GM10266 (cell line): Measurements from ENCODE around the gene AKAP6.

Experiments
- DNase-seq: peaks from one replicate; pipeline ENCODE4 v3.0.0; 2012; ENCODE audit errors: extremely low spot score
- TF ChIP-seq, protein P1 (sequence below): IDR thresholded peaks from 2 replicates; pipeline ENCODE4 v1.5.1; 2012; ENCODE audit warnings: mild to moderate bottlenecking, low read depth; ENCODE audit not compliant: control insufficient read depth, insufficient read depth; ENCODE audit errors: missing control alignments

AKAP6 gene

DNA sequence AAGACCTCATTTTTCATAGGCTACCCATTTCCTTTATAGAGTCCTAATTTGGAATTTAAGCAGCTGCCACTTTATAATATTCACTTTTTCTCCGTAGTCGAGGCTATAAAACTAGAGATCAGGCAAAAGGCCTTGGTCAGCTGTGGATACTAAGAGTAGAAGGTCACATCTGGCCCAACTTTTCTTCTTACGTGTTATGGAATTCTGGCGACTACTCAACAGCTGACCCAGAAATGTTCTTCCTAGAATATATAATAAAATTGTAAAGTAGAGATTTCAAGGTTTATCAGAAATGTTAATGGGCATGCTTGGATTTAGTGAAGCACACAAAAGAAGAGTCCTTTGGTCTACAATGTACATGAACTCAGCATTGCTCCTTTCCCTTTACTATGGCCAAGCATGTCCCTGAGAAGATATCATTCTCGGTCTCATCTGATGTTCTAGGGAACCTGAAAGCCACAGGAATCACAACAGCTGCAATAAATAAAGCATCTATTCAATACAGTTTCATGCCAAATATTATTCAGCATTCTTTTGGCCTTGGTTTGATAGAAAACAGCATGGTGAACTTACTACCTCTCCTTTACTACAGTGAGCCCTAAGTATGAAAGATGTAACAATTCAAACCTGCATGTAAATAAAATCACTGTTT is 348.2 kb downstream of the AKAP6 start:
- DNase-seq = no peak
- TF ChIP-seq, protein P1, sequence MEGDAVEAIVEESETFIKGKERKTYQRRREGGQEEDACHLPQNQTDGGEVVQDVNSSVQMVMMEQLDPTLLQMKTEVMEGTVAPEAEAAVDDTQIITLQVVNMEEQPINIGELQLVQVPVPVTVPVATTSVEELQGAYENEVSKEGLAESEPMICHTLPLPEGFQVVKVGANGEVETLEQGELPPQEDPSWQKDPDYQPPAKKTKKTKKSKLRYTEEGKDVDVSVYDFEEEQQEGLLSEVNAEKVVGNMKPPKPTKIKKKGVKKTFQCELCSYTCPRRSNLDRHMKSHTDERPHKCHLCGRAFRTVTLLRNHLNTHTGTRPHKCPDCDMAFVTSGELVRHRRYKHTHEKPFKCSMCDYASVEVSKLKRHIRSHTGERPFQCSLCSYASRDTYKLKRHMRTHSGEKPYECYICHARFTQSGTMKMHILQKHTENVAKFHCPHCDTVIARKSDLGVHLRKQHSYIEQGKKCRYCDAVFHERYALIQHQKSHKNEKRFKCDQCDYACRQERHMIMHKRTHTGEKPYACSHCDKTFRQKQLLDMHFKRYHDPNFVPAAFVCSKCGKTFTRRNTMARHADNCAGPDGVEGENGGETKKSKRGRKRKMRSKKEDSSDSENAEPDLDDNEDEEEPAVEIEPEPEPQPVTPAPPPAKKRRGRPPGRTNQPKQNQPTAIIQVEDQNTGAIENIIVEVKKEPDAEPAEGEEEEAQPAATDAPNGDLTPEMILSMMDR = no peak

DNA sequence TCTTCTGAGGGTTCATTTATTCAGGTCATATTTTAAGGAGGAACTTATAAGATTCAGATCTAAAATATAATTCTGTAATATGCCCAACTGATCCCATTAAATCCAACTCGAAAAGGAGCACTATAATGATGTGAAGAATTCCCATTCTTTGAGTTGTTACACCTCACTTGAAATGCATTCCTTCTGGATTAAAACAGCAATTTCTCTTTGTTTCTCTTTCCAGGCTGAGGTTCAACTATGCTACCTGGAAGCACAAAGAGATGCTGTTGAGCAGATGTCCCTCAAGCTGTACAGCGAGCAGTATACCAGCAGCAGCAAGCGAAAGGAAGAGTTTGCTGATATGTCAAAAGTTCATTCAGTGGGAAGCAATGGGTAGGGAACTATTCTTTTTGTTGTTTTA is 349.0 kb downstream of the AKAP6 start:
- TF ChIP-seq, protein P1 = no peak
- no peak for DNase-seq

DNA sequence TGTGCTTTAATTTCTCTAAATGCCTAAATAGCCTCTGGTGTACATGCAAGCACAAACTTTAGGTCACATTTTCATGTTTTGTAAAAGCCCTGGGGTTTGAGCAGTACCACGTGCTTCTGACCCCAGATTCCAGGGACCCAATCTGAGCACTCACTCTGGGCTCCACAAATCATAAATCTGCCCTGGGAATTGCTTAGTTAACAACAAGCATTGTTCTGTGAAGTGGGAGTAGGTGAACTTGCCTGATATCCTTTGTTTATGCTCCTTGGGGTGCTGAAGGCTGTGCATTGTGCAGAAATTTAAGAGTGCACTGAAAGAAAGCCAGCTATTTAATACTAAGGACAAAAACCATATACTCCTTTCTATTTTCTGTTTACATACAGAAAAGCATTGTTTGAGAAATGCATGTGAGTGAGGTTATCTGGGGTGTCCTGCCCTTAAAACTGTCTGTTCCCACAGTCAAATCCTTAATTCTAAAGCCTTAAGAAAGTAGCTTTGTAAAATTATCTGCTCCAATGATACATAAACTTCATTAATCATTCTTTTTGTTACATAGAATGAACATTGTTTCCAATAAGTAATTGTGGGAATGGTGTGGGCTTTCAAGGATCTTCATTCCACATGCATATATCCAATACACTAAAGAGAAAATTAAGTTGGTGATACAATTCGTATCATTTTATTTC is 351.0 kb downstream of the AKAP6 start:
- TF ChIP-seq, protein P1 = no peak
- DNase-seq = no peak

DNA sequence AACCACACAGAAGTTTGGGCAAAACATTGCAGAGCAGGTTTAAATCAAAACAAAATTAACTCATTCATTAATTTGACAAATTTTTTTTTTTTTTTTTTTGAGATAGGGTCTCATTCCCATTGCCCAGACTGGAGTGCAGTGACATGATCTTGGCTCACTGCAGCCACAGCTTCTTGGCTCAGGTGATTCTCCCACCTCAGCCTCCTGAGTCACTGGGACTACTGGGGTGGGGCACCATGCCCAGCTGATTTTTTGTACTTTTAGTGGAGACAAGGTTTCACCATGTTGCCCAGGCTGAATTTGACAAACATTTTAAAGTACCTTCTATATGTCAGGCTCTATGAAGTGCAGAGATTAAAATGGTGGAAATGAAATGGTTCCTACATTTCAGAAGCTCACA is 352.5 kb downstream of the AKAP6 start:
- no peak for DNase-seq
- TF ChIP-seq, protein P1 = no peak

DNA sequence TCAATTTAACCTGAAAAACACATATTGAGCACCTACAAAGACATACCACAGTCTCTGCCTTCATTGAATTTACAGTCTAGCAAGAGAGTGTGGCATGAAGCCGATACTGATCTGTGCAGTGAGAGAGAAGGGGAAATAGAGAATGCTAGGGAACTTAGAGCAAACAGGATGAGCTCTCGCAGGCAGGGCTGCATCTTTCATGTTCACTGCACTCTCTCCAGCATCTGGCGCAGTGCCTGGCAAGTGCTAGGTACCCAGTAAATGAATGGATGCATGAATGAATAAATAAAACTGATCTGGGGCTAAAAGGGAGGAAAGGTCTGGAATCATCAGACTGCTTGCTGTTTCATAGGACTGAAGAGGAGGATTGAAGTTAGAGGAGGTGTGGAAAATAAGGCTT is 353.1 kb downstream of the AKAP6 start:
- TF ChIP-seq, protein P1 = no peak
- no peak for DNase-seq

DNA sequence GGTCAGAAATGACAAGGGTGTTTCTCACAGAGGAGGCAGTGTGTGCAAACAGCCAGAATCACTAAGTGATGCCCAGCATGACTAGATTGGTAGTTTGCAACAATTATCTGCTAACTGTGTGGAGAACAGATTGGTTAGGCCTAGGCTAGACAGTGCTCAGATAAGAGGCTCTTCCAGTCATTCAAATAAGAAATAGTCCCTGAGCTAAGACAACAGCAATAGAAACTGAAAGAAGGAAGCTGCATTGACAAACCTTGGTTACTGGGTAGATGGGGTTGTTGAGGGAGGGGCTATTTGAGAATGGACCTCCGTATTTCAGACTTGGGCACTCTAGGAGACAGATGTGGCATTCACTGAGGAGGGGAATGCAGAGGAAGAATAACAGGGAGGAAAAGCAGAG is 354.6 kb downstream of the AKAP6 start:
- DNase-seq = no peak
- TF ChIP-seq, protein P1 = no peak

DNA sequence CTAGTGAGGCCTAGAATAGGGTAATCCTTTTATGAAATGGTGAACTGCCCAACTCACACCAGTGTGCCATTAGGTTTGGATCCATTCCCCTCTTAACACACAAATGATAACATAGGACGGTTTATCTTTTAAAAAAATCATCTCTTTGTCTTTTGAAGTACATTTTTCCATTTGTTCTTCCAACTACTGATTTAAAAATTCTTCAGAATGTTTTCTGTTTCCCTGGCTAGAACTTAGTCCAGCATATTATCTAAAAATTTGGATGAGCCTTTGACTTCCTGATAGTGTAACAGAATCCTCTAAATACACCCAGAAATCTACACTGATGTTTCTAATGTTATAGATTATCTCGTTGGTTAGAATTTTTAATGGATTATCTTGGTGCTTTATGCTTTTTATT is 359.8 kb downstream of the AKAP6 start:
- DNase-seq = no peak
- TF ChIP-seq, protein P1 = no peak
